ENCODE data around the gene CALM1.

GRCh38 chr14:90450667-90451066 lies 53.8 kb downstream of the CALM1 start:
- TF ChIP-seq CTCF (IDR thresholded peaks at IDR 0.05) = no peak
- TF ChIP-seq ZFX (IDR thresholded peaks at IDR 0.05; ENCODE audit: borderline replicate concordance) = no peak
